Left renal pelvis (tissue), 4 donors: Measurements from ENCODE around the gene DMRT2. TPM values are rescaled to one million over a fixed set of nuclear protein-coding genes. Genes with fewer than 3 reads are reported as not detected.

Experiments
- DNase-seq, 4 donors: peaks; one replicate each; pipeline ENCODE4 v3.0.0-alpha.2; 2013; ENCODE audit warnings: low read depth in 4 of 4, low spot score in 3 of 4
- polyA plus RNA-seq, 4 donors: library from polyadenylated mRNA; unstranded; fragments of 120-200 nt; gene quantifications; one replicate each; pipeline ENCODE4 v1.2.1, GENCODE V29; 2013; ENCODE audit not compliant: insufficient read length in 4 of 4

Gene DMRT2
- polyA plus RNA-seq, 4 donors = 1.8 to 5.9 (median 3.3) TPM

GRCh38 chr9:1046639-1047572, 3.3 kb upstream of the DMRT2 start:
- no peak for DNase-seq

- no peak for DNase-seq
Observed at GRCh38 chr9:1047591-1048230, 2.4 kb upstream of the DMRT2 start.

GRCh38 chr9:1048231-1048619, 1.9 kb upstream of the DMRT2 start:
- no peak for DNase-seq

- DNase-seq = no peak
Observed at GRCh38 chr9:1048811-1049210, 1.3 kb upstream of the DMRT2 start.

- DNase-seq = no peak
Observed at GRCh38 chr9:1049641-1050040, 516 bp upstream of the DMRT2 start.

GRCh38 chr9:1051210-1051583, 1.0 kb downstream of the DMRT2 start:
- DNase-seq = no peak

GRCh38 chr9:1051584-1052275, 1.6 kb downstream of the DMRT2 start:
- DNase-seq = no peak

GRCh38 chr9:1052365-1053281, 2.5 kb downstream of the DMRT2 start:
- DNase-seq = no peak

- DNase-seq = no peak
Observed at GRCh38 chr9:1053282-1053621, 3.1 kb downstream of the DMRT2 start.

- DNase-seq = no peak
Observed at GRCh38 chr9:1053986-1054425, 3.8 kb downstream of the DMRT2 start.

GRCh38 chr9:1055166-1055565, 5.0 kb downstream of the DMRT2 start:
- DNase-seq = no peak

GRCh38 chr9:1057910-1058309, 7.8 kb downstream of the DMRT2 start:
- no peak for DNase-seq

GRCh38 chr9:1058826-1059487, 8.8 kb downstream of the DMRT2 start:
- DNase-seq = no peak

GRCh38 chr9:1065130-1065529, 15.0 kb downstream of the DMRT2 start:
- no peak for DNase-seq

GRCh38 chr9:1070692-1071091, 20.5 kb downstream of the DMRT2 start:
- no peak for DNase-seq

- DNase-seq = no peak
Observed at GRCh38 chr9:1071730-1072129, 21.6 kb downstream of the DMRT2 start.

GRCh38 chr9:1073497-1073896, 23.3 kb downstream of the DMRT2 start:
- DNase-seq = no peak

GRCh38 chr9:1077616-1078015, 27.5 kb downstream of the DMRT2 start:
- DNase-seq = no peak

- DNase-seq = no peak
Observed at GRCh38 chr9:1083325-1083913, 33.3 kb downstream of the DMRT2 start.

GRCh38 chr9:1085086-1085485, 34.9 kb downstream of the DMRT2 start:
- no peak for DNase-seq
